Astrocyte (in vitro differentiated cells and primary cell): ENCODE measurements around the gene SLC35A3.

ENCODE experiments used
- CTCF ChIP-seq: IDR thresholded peaks from 2 replicates; pipeline ENCODE4 v1.5.1; 2011; ENCODE audit warnings: low read depth, mild to moderate bottlenecking, inconsistent platforms, low read length, moderate library complexity; ENCODE audit not compliant: insufficient read depth
- EZH2 ChIP-seq: IDR thresholded peaks from 2 replicates; pipeline ENCODE4 v1.6.1; 2012; ENCODE audit warnings: mild to moderate bottlenecking, low read length, inconsistent platforms; ENCODE audit not compliant: insufficient read depth

- no peak for TF ChIP-seq CTCF
- TF ChIP-seq EZH2, result no peak
Measured at GRCh38 chr1:99956755-99957154, 13.0 kb upstream of the SLC35A3 start.
